Kidney (tissue), 14 donors: Measurements from ENCODE around the gene CTTNBP2. TPM values are rescaled to one million over a fixed set of nuclear protein-coding genes. Genes with fewer than 3 reads are reported as not detected.

Experiments
- DNase-seq, 5 donors: peaks; one replicate each; pipeline ENCODE4 v3.0.0-alpha.2; 2013 to 2020
- FAIRE-seq: peaks from 2 replicates; lab custom pipeline; 2012; peaks lifted over from hg19 to GRCh38; lab: Jason Lieb, UNC
- H3K27ac ChIP-seq, 2 donors: one replicate each; pipeline ENCODE4 v1.7.0; 2013; ENCODE audit warnings: low read depth in 2 of 2, low read length in 2 of 2, inconsistent platforms in 1 of 2
- H3K27me3 ChIP-seq: one replicate; pipeline ENCODE4 v1.7.1; 2013; ENCODE audit warnings: low read length, inconsistent platforms; ENCODE audit not compliant: control insufficient read depth, insufficient read depth
- H3K36me3 ChIP-seq, 3 donors: one replicate each; pipeline versions ENCODE4 v1.7.0 to v1.7.1; 2013; ENCODE audit warnings: low read length in 3 of 3, control low read depth in 1 of 3, inconsistent platforms in 1 of 3; ENCODE audit not compliant: insufficient read depth in 3 of 3, control insufficient read depth in 2 of 3
- H3K4me1 ChIP-seq, 3 donors: one replicate each; pipeline versions ENCODE4 v1.7.0 to v1.7.1; 2013; ENCODE audit warnings: low read length in 3 of 3, inconsistent platforms in 1 of 3, low read depth in 1 of 3; ENCODE audit not compliant: control insufficient read depth in 2 of 3, insufficient read depth in 2 of 3
- H3K4me3 ChIP-seq, 3 donors: one replicate each; pipeline versions ENCODE4 v1.7.0 to v1.8.1; 2013; ENCODE audit warnings: low read length in 3 of 3, control low read depth in 1 of 3, inconsistent platforms in 1 of 3
- H3K9ac ChIP-seq, 3 donors: one replicate each; pipeline versions ENCODE4 v1.7.0 to v1.7.1; 2013; ENCODE audit warnings: low read length in 3 of 3, control low read depth in 1 of 3, inconsistent platforms in 1 of 3
- H3K9me3 ChIP-seq, 3 donors: one replicate each; pipeline versions ENCODE4 v1.7.0 to v1.7.1; 2013; ENCODE audit warnings: low read length in 3 of 3, control low read depth in 1 of 3, inconsistent platforms in 1 of 3; ENCODE audit not compliant: control insufficient read depth in 2 of 3, insufficient read depth in 1 of 3
- intact Hi-C: fragments of 100-400 bp; cut with DNase I; formaldehyde crosslinking; loops from one replicate; pipeline ENCODE4 v1.11.1; 2022
- polyA plus RNA-seq: library from polyadenylated mRNA; stranded (reverse); fragments of 350-450 nt; fragmentation: Illumina TruSeq; extraction: RNeasy Lipid Tissue Mini Kit (QIAGEN cat#74804); gene quantifications from one replicate; pipeline ENCODE4 v1.2.3, GENCODE V29; 2014; ENCODE audit warnings: low read depth, low replicate concordance; ENCODE audit not compliant: insufficient read depth
- total RNA-seq: library from RNA; stranded (reverse); fragmentation: NEBNext Ultra II Directional; extraction: Animal tissue kit (Norgen Biotek cat#: 25700); gene quantifications from one replicate; pipeline ENCODE4 v1.2.1, GENCODE V29; 2021
- TF ChIP-seq, protein P1 (sequence below): IDR thresholded peaks from 3 replicates; pipeline ENCODE4 v1.5.1; 2012; ENCODE audit warnings: mild to moderate bottlenecking, moderate library complexity, borderline replicate concordance; ENCODE audit not compliant: insufficient read depth; ENCODE audit errors: extremely low read depth
- donor health status: control.
- donor health status: control.
- donor health status: control.
- donor health status: control.
- donor health status: control.
- donor health status: DM: yes; HTN: yes; CAD: no.
- donor health status: Normal renal cell carcinoma (clear cell type).

CTTNBP2 gene
- total and polyA plus RNA-seq, 2 donors from 2014 or later = 3.8 to 41.1 TPM

DNA sequence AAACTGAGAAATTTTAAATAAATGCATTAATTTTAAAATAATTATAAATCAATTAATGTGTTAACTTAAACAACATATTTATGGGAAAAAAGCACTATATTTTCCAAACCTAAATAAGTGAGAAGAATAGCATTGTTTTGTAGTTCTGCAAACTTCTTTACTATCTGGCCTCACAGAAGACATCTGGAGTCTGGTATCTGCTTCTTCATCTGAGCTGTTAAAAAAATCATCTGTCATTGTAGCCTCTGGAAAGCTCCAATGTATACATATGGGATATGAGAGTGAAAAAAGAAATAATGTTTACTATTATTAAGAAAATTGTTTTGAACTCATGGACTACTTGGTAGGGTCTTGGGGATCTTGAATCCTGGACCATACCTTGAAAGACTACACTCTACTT is 32.2 kb downstream of the CTTNBP2 start:
- no peak overlapping the region for H3K27ac ChIP-seq
- no peaks in the 10 kb centered on the region for H3K4me1 ChIP-seq
- intact Hi-C loops = no loop called here
- no peaks in the 10 kb centered on the region for H3K36me3 ChIP-seq
- H3K9ac ChIP-seq = no peak overlapping the region
- no peaks in the 10 kb centered on the region for H3K27me3 ChIP-seq
- FAIRE-seq (peak; percentile 25), DNase-seq (no peak)
- H3K9me3 ChIP-seq = no peaks in the 10 kb centered on the region
- TF ChIP-seq, protein P1, sequence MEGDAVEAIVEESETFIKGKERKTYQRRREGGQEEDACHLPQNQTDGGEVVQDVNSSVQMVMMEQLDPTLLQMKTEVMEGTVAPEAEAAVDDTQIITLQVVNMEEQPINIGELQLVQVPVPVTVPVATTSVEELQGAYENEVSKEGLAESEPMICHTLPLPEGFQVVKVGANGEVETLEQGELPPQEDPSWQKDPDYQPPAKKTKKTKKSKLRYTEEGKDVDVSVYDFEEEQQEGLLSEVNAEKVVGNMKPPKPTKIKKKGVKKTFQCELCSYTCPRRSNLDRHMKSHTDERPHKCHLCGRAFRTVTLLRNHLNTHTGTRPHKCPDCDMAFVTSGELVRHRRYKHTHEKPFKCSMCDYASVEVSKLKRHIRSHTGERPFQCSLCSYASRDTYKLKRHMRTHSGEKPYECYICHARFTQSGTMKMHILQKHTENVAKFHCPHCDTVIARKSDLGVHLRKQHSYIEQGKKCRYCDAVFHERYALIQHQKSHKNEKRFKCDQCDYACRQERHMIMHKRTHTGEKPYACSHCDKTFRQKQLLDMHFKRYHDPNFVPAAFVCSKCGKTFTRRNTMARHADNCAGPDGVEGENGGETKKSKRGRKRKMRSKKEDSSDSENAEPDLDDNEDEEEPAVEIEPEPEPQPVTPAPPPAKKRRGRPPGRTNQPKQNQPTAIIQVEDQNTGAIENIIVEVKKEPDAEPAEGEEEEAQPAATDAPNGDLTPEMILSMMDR = no peak
- no peak overlapping the region for H3K4me3 ChIP-seq

DNA sequence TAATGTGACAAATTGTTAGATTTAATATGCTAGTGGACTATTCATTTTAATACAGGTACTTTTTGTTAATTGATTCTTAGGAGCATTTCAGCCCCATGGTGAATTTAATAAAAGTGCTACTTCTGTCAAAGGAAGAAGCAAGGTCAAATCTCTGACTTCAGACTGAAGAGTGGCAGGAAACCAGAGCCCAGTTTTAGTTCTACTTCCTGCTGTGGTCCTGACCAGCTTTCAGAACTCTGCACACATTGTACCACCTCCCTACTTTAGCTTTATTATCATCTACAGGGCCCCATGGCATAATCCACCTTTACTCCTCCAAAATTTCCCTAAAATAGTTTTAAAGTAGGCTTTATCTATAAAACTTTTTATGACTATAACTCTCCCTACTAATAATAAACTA is 33.7 kb downstream of the CTTNBP2 start:
- Histone ChIP-seq H3K27ac (no peak overlapping the region), H3K9ac (no peak overlapping the region), H3K4me1 (no peaks in the 10 kb centered on the region), H3K36me3 (no peaks in the 10 kb centered on the region), H3K27me3 (no peaks in the 10 kb centered on the region), H3K4me3 (no peak overlapping the region), H3K9me3 (no peaks in the 10 kb centered on the region)
- DNase-seq (no peak), FAIRE-seq (no peak)
- TF ChIP-seq, protein P1 = no peak
- intact Hi-C loops = no loop called here

DNA sequence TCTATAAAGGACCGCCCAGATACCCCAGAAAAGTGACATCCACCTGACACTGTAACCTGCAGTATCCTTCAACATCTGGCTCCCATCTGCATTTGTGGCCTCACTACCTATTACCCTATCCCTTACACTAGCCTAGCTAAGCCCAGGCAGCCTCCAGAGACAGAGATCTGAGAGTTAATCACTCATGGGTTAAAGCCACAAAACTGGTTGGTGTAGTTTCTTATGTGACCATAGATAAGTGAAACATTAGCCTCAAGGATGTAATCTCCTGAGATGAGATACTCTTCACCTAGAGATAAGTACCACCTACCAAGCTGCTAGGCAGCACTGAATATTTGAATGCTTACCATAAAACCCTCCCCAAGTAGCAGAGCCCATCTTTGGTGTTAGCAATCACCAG is 35.4 kb downstream of the CTTNBP2 start:
- intact Hi-C loops = no loop called here
- DNase-seq = no peak
- TF ChIP-seq, protein P1 = no peak
- Histone ChIP-seq H3K9ac (no peak overlapping the region), H3K36me3 (no peaks in the 10 kb centered on the region), H3K4me1 (no peaks in the 10 kb centered on the region), H3K9me3 (no peaks in the 10 kb centered on the region), H3K27ac (no peak overlapping the region), H3K27me3 (no peaks in the 10 kb centered on the region), H3K4me3 (no peak overlapping the region)
- FAIRE-seq = no peak
